SIG-M5 treated with dmso at 0.1 percent for 504 hours (cell line): ENCODE data around the gene MORC2.

Experiments used
- DNase-seq: peaks from one replicate; lab custom pipeline; 2025; ENCODE audit not compliant: unreplicated experiment; lab: John Stamatoyannopoulos, UW

The MORC2 gene

DNA sequence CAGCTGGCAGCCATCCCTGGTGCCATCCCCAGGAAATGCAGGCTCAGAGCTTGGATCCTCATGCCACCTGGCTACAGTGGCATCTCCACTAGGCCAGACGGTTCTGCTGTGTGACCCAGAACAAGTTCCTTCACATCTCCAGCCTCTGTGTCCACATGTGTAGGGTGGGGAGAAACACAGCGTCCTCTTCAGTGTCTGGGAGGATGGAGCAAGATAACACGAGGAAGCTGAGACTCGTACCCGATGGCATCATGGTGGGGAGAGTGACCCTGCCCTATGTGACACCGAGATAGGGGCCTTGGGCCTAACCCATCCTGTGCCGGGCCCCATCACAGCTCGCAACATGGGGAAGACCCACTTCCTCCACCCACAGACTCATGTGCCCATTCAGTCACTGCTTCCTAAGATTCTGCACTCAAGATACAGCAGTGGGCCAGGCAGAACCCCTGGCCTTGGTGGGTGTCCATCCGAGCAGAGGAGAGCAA lies 78.5 kb downstream of the MORC2 start:
- DNase-seq: no peak

- no peak for DNase-seq
Observed at GRCh38 chr22:30889268-30889995, 79.1 kb downstream of the MORC2 start.

GRCh38 chr22:30887861-30888260 lies 80.7 kb downstream of the MORC2 start:
- no peak for DNase-seq

DNA sequence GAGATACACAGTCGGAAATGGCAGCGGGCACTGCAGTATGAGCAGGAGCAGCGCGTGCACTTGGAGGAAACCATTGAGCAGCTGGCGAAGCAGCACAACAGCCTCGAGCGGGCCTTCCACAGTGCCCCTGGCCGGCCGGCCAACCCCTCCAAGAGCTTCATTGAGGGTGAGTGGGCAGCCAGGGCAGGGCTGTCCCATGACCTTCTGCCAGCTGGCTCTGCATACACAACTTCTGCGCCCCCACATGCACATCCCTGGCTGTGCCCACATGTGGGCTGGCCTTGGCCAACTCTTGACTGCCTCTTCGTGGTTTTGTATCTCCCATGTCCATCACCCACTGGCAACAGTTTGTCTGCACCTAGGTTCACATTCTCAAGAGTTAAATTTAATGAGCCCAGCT lies 81.1 kb downstream of the MORC2 start:
- no peak for DNase-seq

GRCh38 chr22:30885591-30885990 lies 83.0 kb downstream of the MORC2 start:
- DNase-seq: no peak

DNA sequence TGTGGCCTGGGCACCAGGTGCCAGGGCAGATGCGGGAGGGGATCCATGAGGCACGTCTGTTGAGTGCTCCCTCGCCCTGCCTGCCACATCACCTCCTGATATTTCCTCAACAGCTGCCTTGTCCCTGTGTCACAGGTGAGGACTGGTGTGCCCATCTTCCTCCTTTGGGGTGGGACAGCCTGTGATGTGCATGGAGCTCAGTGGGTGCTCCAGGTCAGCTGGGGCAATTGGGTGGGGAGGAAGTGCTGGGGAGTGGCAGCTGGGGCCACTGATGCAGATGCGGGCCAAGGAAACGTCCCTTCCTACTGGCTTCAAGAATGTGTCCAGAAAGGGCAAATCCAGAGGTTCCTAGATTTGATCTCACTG lies 83.6 kb downstream of the MORC2 start:
- DNase-seq: no peak

DNA sequence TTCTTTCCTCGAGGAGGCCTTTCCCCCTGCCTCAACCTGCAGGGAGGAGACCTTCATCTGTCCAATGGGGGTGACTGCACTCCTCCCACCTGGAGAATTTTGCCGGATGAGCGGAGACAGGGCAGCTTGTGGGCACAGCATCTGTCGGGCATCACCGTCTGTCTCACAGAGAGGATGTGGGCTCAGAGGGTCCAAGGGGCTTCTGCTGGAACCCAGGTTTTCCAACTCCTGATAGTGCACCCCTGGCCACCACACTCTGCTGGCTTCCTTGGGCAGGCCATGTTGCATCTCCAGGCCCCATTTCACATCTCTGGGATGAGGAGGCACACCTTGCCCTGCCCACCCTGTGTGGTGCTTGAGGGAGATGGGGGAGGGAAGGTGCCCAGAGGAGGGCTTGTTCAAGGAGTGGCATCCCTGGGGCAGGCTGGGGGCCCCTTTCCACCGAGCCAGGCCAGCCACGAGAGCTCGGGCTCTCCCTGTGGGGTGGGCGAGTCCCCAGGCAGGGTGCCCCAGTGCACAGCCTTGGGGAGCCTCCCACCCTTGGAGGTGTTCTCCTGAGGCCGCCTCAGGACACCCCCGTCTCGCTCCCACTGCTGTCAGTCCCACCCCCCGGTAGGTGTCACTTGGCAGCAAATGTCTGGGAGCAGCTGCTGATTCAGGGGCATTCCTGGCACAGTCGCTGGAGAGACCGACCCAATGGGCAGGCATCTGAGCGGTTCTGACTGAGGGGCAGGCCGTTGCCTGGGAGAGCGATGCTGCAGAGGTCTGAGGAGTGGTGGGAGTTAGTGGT lies 84.2 kb downstream of the MORC2 start:
- no peak for DNase-seq

DNA sequence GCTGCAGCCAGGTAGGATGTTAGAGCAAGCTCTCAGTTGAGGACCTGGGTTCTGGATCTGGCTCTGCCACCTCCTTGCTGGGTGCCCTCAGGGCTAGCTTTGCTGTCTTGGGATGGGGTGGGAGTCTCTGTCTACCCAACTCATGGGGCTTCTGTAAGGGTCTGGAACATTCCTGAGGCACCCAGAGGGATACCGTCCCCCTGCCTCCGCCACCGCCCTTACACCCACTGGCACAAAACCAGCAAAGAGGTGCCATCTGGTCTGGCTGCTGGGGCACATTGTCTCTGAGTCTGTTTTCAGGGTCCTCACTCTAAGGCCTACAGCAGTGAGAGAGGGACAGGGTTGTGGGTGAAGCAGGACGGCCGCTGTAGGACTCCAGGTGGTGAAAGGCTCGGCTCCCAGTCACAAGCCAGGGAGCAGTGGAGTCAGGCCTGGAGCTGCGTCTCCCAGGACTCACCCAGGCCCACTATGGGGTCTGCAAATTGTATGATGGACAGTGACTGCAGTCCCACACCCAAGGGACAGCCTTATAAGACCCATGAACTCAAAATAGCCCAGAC lies 84.9 kb downstream of the MORC2 start:
- DNase-seq: no peak

DNA sequence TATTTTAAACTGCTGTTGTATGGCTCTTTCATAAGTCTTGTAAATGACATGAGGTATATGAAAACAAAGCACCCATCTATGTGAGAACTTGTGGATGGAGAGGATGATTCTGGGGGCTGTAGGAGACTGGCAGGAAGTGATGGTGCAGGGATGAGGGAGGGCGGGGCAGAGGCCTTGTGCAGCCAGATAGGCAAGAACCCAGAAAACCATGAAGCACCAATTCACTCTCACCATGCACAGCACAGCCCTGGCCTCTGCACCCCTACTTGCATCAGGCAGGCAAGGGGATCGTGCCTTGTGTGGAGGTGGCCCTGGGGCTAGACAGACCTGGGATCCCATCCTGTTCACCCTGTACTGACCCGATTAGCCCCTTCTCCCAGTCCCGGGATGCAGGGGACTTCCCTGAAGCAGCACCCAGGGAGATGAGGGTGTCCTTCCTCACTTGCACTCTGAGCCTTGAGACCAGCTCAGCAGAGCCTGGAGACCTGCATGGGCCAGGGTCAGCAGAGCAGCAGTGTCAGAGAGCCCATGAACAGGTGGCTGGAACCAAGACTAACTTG lies 85.5 kb downstream of the MORC2 start:
- DNase-seq: no peak

DNA sequence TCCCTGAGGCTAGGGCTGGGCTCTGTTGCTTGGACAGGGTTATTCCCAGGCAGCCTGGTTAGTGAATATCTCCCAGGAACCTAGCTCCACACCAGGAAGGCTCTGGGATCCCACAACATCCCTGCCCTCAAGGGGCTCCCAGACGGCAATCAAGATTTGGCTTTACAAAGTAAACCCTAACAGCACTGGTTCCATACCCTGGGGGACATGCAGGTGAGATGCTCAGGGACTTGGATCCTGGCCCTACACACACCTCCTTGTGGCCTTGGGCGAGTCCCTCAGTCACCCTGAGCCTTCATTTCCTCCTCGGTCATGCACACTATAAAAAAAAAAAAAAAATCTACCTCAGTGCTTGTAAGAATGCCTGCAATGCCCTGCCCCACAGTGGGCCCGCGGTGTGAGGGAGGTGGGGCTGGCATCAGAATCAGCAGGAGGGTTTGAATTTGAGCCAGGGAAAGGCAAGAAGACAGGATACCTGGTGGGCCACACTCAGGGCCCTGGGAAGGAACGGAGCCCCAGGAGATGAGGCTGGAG lies 86.3 kb downstream of the MORC2 start:
- DNase-seq: no peak

- no peak for DNase-seq
Observed at GRCh38 chr22:30881361-30882183, 87.0 kb downstream of the MORC2 start.

GRCh38 chr22:30880847-30881246 lies 87.7 kb downstream of the MORC2 start:
- DNase-seq: no peak

DNA sequence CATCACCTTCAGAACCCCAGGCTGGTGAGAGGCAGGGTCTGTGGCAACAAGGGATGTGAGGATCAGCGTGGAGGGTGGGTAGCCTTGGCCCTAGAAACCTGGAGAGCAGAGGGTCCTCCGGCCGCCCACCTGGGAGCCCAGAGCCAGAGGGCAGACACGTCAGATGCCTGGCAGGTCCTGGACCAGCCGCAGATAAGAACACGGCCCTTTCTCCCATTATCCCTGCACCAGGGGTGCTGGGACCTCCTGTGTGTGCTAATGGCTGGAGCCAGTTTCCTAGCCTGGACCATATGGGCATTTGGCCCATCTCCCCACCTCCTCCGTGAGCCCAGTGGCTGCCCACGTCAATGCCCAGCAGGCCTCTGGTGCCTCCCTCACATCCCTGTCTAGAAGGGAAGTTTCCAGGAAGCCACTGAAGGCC lies 88.4 kb downstream of the MORC2 start:
- DNase-seq: no peak

DNA sequence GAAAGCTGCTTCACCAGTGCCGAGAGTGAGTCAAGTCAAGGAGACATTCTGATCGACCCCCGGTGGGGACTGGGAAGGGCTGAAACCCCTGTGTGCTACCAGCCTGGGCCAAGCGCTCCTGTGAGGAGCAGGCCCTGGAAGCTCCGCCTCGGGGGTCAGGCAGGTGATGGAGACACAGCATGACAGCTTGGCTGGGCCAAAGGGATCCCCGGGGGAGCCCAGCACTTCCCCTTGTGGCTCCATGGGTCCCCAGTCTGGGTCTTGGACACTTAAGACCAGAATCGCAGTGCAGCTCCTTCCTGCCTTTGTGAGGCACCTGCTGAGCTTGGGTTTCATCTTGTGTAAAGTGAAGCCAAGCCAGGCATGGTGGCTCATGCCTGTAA lies 89.2 kb downstream of the MORC2 start:
- DNase-seq: no peak

GRCh38 chr22:30878516-30879414 lies 89.8 kb downstream of the MORC2 start:
- DNase-seq: no peak

DNA sequence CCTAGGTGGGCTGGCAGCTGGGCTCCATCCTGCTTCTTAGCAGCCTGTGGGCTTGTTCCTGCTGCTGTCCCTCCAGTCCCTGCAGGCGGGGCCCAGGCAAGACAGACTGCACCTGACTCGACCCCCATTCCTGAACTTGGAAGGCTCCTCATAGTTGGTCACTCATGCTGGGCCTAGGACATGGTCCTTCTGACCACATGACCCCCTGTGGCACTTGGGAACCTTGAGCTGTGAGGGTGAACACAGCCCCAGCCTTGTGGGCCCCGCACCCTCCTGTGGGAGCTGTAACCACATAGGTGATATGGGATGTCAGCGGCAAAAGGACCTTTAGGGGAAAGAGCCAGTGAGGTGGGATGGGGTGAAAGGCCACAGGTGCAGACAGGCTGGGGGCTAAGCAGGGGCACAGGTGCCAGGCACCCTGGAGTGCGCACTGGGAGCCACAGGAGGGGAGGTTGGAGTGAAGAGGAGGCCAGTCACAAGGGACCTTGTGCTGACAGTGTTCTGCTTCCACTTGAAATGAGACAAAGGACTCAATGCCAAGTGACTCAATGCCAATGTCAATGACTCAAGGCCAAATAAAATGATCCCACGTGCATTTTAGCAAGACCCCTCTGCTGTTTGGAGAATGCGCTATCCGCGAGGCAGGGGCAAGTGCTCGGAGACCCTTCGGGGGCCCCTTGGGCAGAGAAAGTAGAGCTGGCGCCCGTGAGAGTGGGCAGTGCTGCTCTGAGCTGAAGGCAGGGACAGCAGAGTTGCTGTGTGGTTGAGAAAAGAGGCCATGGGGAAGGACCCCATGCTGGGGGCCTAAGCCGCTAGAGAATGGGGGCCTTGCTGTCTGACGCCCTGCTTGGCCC lies 90.7 kb downstream of the MORC2 start:
- DNase-seq: no peak

DNA sequence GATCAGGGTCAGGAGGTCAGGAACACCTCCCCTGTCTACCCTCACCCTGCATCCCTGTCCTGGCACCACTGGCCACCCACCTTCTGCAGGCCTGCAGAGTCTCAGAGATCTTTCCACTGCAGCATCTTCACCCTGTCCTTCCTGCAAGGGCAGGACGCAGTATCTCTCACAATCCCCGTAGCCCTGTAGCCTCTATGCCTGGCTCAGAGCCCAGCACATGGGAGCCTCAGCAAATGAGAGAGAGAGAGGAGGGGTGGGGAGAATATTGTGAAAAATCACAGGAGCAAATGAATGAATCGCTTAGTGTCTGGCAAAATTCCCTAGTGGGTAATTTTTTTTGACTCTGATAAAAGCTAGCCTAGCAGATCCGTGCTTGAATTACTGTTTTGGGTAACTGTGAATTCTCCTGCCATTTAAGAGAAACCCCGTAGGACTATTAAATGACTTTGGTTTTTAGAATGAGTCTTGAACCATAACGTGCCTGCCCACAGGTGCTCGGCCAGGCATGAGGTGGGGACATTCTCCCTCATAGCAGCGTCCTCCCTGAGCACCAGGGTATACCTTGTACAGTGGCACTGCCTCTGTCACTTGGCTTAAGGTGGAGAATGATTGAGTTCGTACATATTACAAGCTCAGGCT lies 91.5 kb downstream of the MORC2 start:
- no peak for DNase-seq

DNA sequence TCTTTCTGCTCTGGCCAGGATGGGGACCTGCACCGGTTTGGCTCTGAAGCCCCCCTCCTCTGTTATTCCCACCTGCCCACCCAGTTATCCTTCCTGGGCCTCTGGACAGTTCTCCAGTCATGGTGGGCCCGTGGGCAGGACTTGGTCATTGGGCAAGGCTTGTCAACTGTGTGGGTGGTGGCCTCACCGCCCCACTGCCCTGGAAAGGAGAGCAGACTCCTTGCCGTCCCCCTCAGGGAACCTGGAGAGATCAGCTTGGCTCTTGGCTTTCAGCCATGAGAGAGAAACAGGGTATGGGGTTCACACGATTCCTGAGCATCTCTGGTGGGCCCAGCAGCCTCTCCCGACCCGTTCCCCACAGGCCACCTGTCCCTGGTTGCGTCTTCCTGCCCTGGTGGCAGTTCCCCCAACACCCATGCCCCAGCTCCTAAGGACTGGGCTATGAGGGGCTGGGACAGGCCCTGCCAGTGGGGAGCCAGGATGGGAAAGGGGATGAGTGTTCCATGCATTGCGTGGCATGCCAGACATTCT lies 92.3 kb downstream of the MORC2 start:
- DNase-seq: no peak
